ENCODE measurements around the gene SORBS1. TPM values are rescaled to one million over a fixed set of nuclear protein-coding genes. Genes with fewer than 3 reads are reported as not detected.

Gene SORBS1
- total and polyA plus RNA-seq, 2 of the 13 experiments (the other 11 are each of a cell fraction or from before 2014, with no cell fraction given), result 16.8 to 39.8 TPM

GRCh38 chr10:95539560-95540284 lies 21.4 kb downstream of the SORBS1 start (continued):
- TF ChIP-seq HOXD1 (CRISPR knock-in tag; IDR thresholded peaks at IDR 0.05) (0 out of 2 replicates have a peak, but pooled peaks have one; percentile 38), ZNF354B (CRISPR knock-in tag; IDR thresholded peaks at IDR 0.05) (no peak), SMAD9 (CRISPR knock-in tag; IDR thresholded peaks at IDR 0.05) (no peak), ZNF44 (CRISPR knock-in tag; IDR thresholded peaks at IDR 0.05) (no peak), FOXJ3 (CRISPR knock-in tag; IDR thresholded peaks at IDR 0.05; ENCODE audit: borderline replicate concordance) (peak; percentile 51; the same call in 1 of the 2 replicates), NFYC (CRISPR knock-in tag; IDR thresholded peaks at IDR 0.05) (no peak), ZBTB49 (CRISPR knock-in tag; IDR thresholded peaks at IDR 0.05; ENCODE audit: borderline replicate concordance) (no peak), ZFP36L1 (CRISPR knock-in tag; IDR thresholded peaks at IDR 0.05) (no peak), ZNF136 (CRISPR knock-in tag; IDR thresholded peaks at IDR 0.05; ENCODE audit: low read depth) (no peak), HOXA3 (CRISPR knock-in tag; IDR thresholded peaks at IDR 0.05) (peak; percentile 45; the same call in 1 of the 2 replicates), ZNF780A (CRISPR knock-in tag; IDR thresholded peaks at IDR 0.05) (no peak), ZNF605 (CRISPR knock-in tag; IDR thresholded peaks at IDR 0.05) (no peak), RXRB (CRISPR knock-in tag; IDR thresholded peaks at IDR 0.05; ENCODE audit: borderline replicate concordance) (peak; percentile 82; the same call in 1 of the 2 replicates), RFX5 (IDR thresholded peaks at IDR 0.05; ENCODE audit: low read depth, low read length) (no peak), FOSL1 (CRISPR knock-in tag; IDR thresholded peaks at IDR 0.05; ENCODE audit: borderline replicate concordance) (no peak), ZNF75D (CRISPR knock-in tag; IDR thresholded peaks at IDR 0.05; ENCODE audit: borderline replicate concordance) (no peak), E2F1 (CRISPR knock-in tag; IDR thresholded peaks at IDR 0.05) (no peak), ZNF296 (CRISPR knock-in tag; conservative IDR thresholded peaks at IDR 0.05) (no peak), HDAC1 (CRISPR knock-in tag; IDR thresholded peaks at IDR 0.05) (peak; percentile 54; the same call in 1 of the 2 replicates), NCOA1 (CRISPR knock-in tag; IDR thresholded peaks at IDR 0.05) (no peak), NKX3-1 (CRISPR knock-in tag; IDR thresholded peaks at IDR 0.05) (0 out of 2 replicates have a peak, but pooled peaks have one; percentile 32), BRF2 (CRISPR knock-in tag; IDR thresholded peaks at IDR 0.05) (no peak), IRF2 (CRISPR knock-in tag; IDR thresholded peaks at IDR 0.05) (no peak), UBTF (CRISPR knock-in tag; IDR thresholded peaks at IDR 0.05) (no peak), ZNF614 (CRISPR knock-in tag; IDR thresholded peaks at IDR 0.05; ENCODE audit: borderline replicate concordance) (0 out of 2 replicates have a peak, but pooled peaks have one; percentile 19)
